K562 (cell line): ENCODE results near the gene P4HTM. TPM values are rescaled to one million over a fixed set of nuclear protein-coding genes. Genes with fewer than 3 reads are reported as not detected.

Experiments
- ATAC-seq: fragments of 200-7000 bp; cut with Tn5 transposase; 3 replicates; pipeline ENCODE4 v1.9.1; 2020; ENCODE audit warnings: moderate library complexity
- BruUV-seq: library from RNA; stranded (reverse); fragments of 400-500 nt; replicated peaks from 2 replicates; lab custom pipeline; 2021; lab: Mats Ljungman, UMichigan
- CTCF ChIA-PET: fragments of 300-600 bp; formaldehyde crosslinking; extraction: SDS; loops from one replicate; lab custom pipeline; 2021; ENCODE audit warnings: low intra/inter-chr PET ratio; lab: Yijun Ruan, JAX
- POLR2A ChIA-PET: fragments of 300-600, 350-650 bp; sonication (Branson Sonifier 250); formaldehyde crosslinking; extraction: SDS; loops from one replicate; lab custom pipeline; 2021; ENCODE audit warnings: antibody characterized with exemption, inconsistent platforms; lab: Yijun Ruan, JAX
- DNase-seq, 4 experiments: peaks; one replicate each; pipeline versions ENCODE4 v3.0.0 to v3.0.0-alpha.2; 2011 to 2018; ENCODE audit warnings: low spot score in 3 of 4, mixed read lengths in 3 of 4; ENCODE audit errors: extremely low read depth in 1 of 4
- FAIRE-seq: peaks from 2 replicates; lab custom pipeline; 2011; peaks lifted over from hg19 to GRCh38; lab: Jason Lieb, UNC
- H2AFZ ChIP-seq: 2 replicates; pipeline ENCODE4 v1.6.0; 2011; ENCODE audit warnings: low read depth, low read length, control low read depth, inconsistent platforms
- H3K27ac ChIP-seq: fragments of 200-600 bp; 3 replicates; pipeline ENCODE4 v1.8.0; 2011; ENCODE audit warnings: low read depth, mild to moderate bottlenecking, control low read depth, inconsistent platforms, low read length, moderate library complexity, mixed read lengths; ENCODE audit errors: extremely low read depth
- H3K27me3 ChIP-seq, 2 experiments: fragments of 300-600 bp in 1 of 2; 2 replicates in 1 of 2; 3 replicates in 1 of 2; pipeline versions ENCODE4 v1.6.0 to v1.8.0; 2011; ENCODE audit warnings: inconsistent platforms in 2 of 2, low read length in 2 of 2, mild to moderate bottlenecking in 1 of 2, mixed read lengths in 1 of 2, moderate library complexity in 1 of 2; ENCODE audit not compliant: control insufficient read depth in 2 of 2, insufficient read depth in 2 of 2
- H3K36me3 ChIP-seq: fragments of 300-600 bp; 3 replicates; pipeline ENCODE4 v1.8.0; 2011; ENCODE audit warnings: mild to moderate bottlenecking, low read length, inconsistent platforms; ENCODE audit not compliant: control insufficient read depth, insufficient read depth
- H3K4me1 ChIP-seq, 2 experiments: fragments of 200-600 bp in 1 of 2; replicated peaks in 1 of 2; 2 replicates in 1 of 2; 3 replicates in 1 of 2; pipeline versions ENCODE4 v1.5.1 to v1.8.0; 2011; ENCODE audit warnings: inconsistent platforms in 2 of 2, low read length in 2 of 2, mild to moderate bottlenecking in 1 of 2, mixed read lengths in 1 of 2, moderate library complexity in 1 of 2; ENCODE audit not compliant: control insufficient read depth in 2 of 2, insufficient read depth in 2 of 2
- H3K4me2 ChIP-seq: 2 replicates; pipeline ENCODE4 v1.6.1; 2011; ENCODE audit warnings: low read length, control low read depth, inconsistent platforms, mixed read lengths; ENCODE audit not compliant: insufficient read depth
- H3K4me3 ChIP-seq: fragments of 200-600 bp; sonication (generic), shearing (Covaris generic); 2 replicates; pipeline ENCODE4 v1.5.1; 2016; ENCODE audit warnings: control low read depth, inconsistent platforms
- H3K79me2 ChIP-seq: fragments of 200-600 bp; 3 replicates; pipeline ENCODE4 v1.8.0; 2011; ENCODE audit warnings: low read length, inconsistent platforms; ENCODE audit not compliant: control insufficient read depth, insufficient read depth
- H3K9ac ChIP-seq, 2 experiments: 2 replicates each; pipeline versions ENCODE4 v1.6.0 to v1.6.1; 2011; ENCODE audit warnings: low read depth in 2 of 2, low read length in 2 of 2, control low read depth in 1 of 2, inconsistent platforms in 1 of 2, mild to moderate bottlenecking in 1 of 2, mixed read lengths in 1 of 2; ENCODE audit not compliant: insufficient read depth in 1 of 2
- H3K9me1 ChIP-seq: one replicate; pipeline ENCODE4 v1.6.0; 2011; ENCODE audit warnings: inconsistent platforms, mild to moderate bottlenecking, low read length, moderate library complexity; ENCODE audit not compliant: control insufficient read depth, insufficient read depth
- H3K9me3 ChIP-seq: replicated peaks from 2 replicates; pipeline ENCODE4 v1.5.1; 2011; ENCODE audit warnings: low read depth, low read length, inconsistent platforms; ENCODE audit not compliant: control insufficient read depth, insufficient read depth
- H4K20me1 ChIP-seq: replicated peaks from 2 replicates; pipeline ENCODE4 v1.6.1; 2011; ENCODE audit warnings: low read length, inconsistent platforms, mixed read lengths; ENCODE audit not compliant: control insufficient read depth, insufficient read depth
- CREM ChIP-seq: IDR thresholded peaks from 2 replicates; pipeline ENCODE4 v1.6.1; 2014; ENCODE audit warnings: antibody characterized with exemption, low read depth
- MTA1 ChIP-seq: fragments of 450-650 bp; IDR thresholded peaks from 2 replicates; pipeline ENCODE4 v1.6.1; 2017; ENCODE audit warnings: borderline replicate concordance
- PRPF4 ChIP-seq: fragments of 200-400 bp; formaldehyde crosslinking; IDR thresholded peaks from one replicate; pipeline ENCODE4 v1.6.1; 2017; ENCODE audit warnings: low read length, low read depth, mild to moderate bottlenecking; ENCODE audit not compliant: insufficient read depth, poor library complexity, severe bottlenecking
- SAFB ChIP-seq: fragments of 200-400 bp; formaldehyde crosslinking; IDR thresholded peaks from 2 replicates; pipeline ENCODE4 v1.6.1; 2017; ENCODE audit warnings: low read depth, low read length, borderline replicate concordance
- SMARCA5 ChIP-seq: fragments of 450-650 bp; IDR thresholded peaks from 2 replicates; pipeline ENCODE4 v1.6.1; 2016
- ZBTB40 ChIP-seq, 2 experiments: fragments of 450-650 bp in 1 of 2; sonication (generic) in 1 of 2; formaldehyde crosslinking in 1 of 2; IDR thresholded peaks; 2 replicates each; pipeline versions ENCODE4 v1.7.1 to v1.9.0; 2016 to 2022; ENCODE audit warnings: inconsistent platforms in 1 of 2, mild to moderate bottlenecking in 1 of 2, missing genetic modification reagents in 1 of 2
- ZMIZ1 ChIP-seq, 2 experiments: fragments of 150-350 bp in 1 of 2; IDR thresholded peaks; 2 replicates each; pipeline ENCODE4 v1.6.1; 2012 to 2016; ENCODE audit warnings: low read depth in 2 of 2, low read length in 2 of 2, mild to moderate bottlenecking in 1 of 2, moderate library complexity in 1 of 2
- WGBS: fragments of 100-300 bp; shearing (Covaris generic); methylation state at CpG from one replicate; pipeline ENCODE4 v1.1.6; 2016; ENCODE audit warnings: low coverage, mixed read lengths; ENCODE audit not compliant: insufficient coverage; ENCODE audit errors: missing lambda C conversion rate; 5-methylcytosine and 5-hydroxymethylcytosine counted together
- in situ Hi-C: fragments of 300-500 bp; cut with MboI; formaldehyde crosslinking; loops from 4 replicates; pipeline ENCODE4 v1.15.0; 2018; ENCODE audit warnings: inconsistent platforms, mixed read lengths
- intact Hi-C: fragments of 100-400 bp; cut with micrococcal nuclease; formaldehyde crosslinking; loops from 2 replicates; pipeline ENCODE4 v1.14.2; 2022
- polyA plus RNA-seq, 8 experiments: library from polyadenylated mRNA; depleted of rRNA in 4 of 8; stranded (reverse) in 5 of 8; unstranded in 3 of 8; fragments of >200 nt; fragmentation: Nextera tagmentation in 2 of 8; fragmentation: Illumina TruSeq in 1 of 8; extraction: Ambion mirVana in 2 of 8; extraction: Trizol in 1 of 8; gene quantifications; 2 replicates each; pipeline versions ENCODE4 v1.2.1 to v1.2.3, GENCODE V29; 2011 to 2014; ENCODE audit warnings: inconsistent platforms in 1 of 8, missing spikeins in 1 of 8
- total RNA-seq, 7 experiments: library from RNA; depleted of rRNA in 6 of 7; stranded (reverse); fragments of >200 nt in 6 of 7; fragmentation: Illumina TruSeq in 2 of 7; extraction: Trizol in 2 of 7; gene quantifications; 2 replicates each; pipeline versions ENCODE4 v1.2.1 to v1.2.3, GENCODE V29; 2011 to 2021; ENCODE audit warnings: low replicate concordance in 1 of 7

P4HTM gene
- total and polyA plus RNA-seq, 9 of the 15 experiments (the other 6 are each of a cell fraction or from before 2014, with no cell fraction given): 0.09 to 0.66 (median 0.25) TPM; not detected in 2

- Histone ChIP-seq H3K9me3 (no peaks in the 10 kb centered on the region), H3K27me3 (no peaks in the 10 kb centered on the region), H3K27ac (peak overlapping the region; percentile 99), H3K4me2 (peak overlapping the region; percentile 94), H3K9me1 (no peaks in the 10 kb centered on the region), H3K4me3 (peak overlapping the region; percentile 80), H4K20me1 (peaks cover 8% of the 10 kb centered on the region), H2AFZ (peak overlapping the region; percentile 99), H3K36me3 (peaks cover 9% of the 10 kb centered on the region; the same call in 2 of the 3 replicates), H3K79me2 (peaks cover 37% of the 10 kb centered on the region), H3K9ac (peak overlapping the region; percentile 97 to 99), H3K4me1 (peaks cover 19 to 43% of the 10 kb centered on the region in 2 experiments; a peak in 4 of 5 replicates)
- ChIA-PET POLR2A (interaction anchor here (0.7 to 3.0 kb wide), 8 partner anchors 11 to 188 kb away, joined by 3 to 104 read pairs (median 6); partner anchors contain the start of genes DALRD3, IMPDH2, LAMB2 and NDUFAF3), CTCF (interaction anchor here (0.6 kb wide), 1 partner anchor 84 kb away, joined by 4 read pairs; no protein-coding TSS in a partner anchor)
- in situ Hi-C loops: no loop called here
- TSS peak; percentile 95 for BruUV-seq
- intact Hi-C loops: loop anchor here (2.0 to 5.0 kb wide), 2 partner anchors 18 to 89 kb away; partner anchors contain the start of gene ARIH2
- 3% methylated on average over 22 of the region's 32 CpGs for WGBS
- ATAC-seq (no peak; the same call in 2 of the 3 replicates), DNase-seq (peak in 1 of 4 experiments; percentile 21), FAIRE-seq (peak; percentile 61)
- TF ChIP-seq MTA1 (peak; percentile 20; the same call in 1 of the 2 replicates), PRPF4 (peak; percentile 7), ZMIZ1 (IDR thresholded peaks at IDR 0.05; ENCODE audit: low read depth in 2 of 2, low read length in 2 of 2) (0 out of 4 replicates have a peak, but pooled peaks of 1 of the 2 experiments have one; percentile 12), SAFB (peak; percentile 35; the same call in 1 of the 2 replicates), CREM (peak; percentile 53; the same call in 1 of the 2 replicates), ZBTB40 (IDR thresholded peaks at IDR 0.05) (0 out of 2 replicates have a peak, but pooled peaks have one; percentile 22), ZBTB40 (CRISPR knock-in tag; IDR thresholded peaks at IDR 0.05) (no peak), SMARCA5 (no peak)
Observed at GRCh38 chr3:49006408-49007067, 16.5 kb downstream of the P4HTM start.
